NCI-H2196 treated with DMSO at 0.1 percent for 48 hours (cell line): Measurements from ENCODE around the gene PID1.
A peak's percentile ranks its signal among the peaks of the same experiment; 100 is the strongest.

Experiments used
- DNase-seq: peaks from one replicate; lab custom pipeline; 2025; ENCODE audit not compliant: unreplicated experiment; lab: John Stamatoyannopoulos, UW

PID1 gene

DNA sequence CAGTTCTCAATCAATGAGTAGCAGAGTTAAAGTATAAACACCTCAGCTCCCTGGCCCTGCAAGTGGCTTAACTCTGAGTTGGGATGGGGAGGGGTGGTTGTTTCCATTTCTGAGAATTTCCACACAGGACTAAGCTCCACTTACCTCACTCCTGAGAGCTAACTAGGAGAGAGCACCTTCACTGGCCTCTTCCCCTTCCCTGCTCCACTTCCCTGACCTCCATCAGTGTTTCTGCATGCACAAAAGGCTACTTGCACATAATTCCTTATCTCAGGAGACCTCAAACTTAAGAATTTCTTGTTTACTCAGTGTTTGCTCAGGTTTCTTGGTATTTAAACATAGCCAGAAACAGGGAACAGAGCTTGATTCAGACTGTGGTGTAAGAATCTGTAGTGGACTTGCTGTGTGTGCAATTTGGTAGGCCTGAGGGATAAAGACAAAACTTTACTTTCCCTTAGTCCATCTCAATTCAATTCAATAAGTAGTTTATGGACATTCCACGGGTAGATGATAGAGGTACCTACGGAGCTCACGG is 97.2 kb downstream of the PID1 start:
- DNase-seq = no peak

GRCh38 chr2:229170916-229171315 is 100.2 kb downstream of the PID1 start:
- DNase-seq = no peak

DNA sequence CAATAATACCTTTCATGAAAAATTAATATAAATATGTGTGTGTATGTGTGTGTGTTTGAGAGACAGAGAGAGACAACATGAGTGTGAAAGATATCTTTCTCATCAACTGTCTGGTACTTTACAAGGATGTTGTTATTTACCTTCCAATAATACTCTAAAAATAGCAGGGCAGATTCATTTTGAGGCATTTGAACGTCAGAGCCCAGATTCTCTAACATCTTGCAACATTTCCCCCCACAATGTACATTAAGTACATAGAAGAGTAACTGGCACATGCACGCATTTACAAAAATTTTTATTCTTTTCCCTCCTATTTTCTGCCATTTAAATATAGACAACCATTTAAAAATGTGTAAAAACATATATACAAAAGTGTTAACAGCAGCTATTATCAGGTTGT is 100.9 kb downstream of the PID1 start:
- no peak for DNase-seq

DNA sequence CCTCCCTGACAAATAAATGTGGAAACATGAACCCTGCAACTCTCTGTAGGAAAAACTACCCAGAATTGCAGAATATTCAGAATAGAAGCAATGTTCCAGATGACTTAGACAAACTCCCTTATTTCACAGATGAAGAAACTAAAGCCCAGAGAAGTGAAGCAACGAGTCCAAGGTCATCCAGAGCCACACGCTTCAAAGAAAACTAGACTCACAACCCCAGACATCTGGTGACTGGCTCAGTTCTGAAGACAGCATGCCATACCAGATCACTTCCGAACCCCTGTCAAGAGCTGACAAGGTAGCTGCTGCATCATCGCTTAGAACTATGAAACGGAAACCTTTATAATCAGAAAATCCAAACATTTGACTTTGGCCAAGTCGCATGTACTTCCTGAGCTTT is 101.3 kb downstream of the PID1 start:
- DNase-seq = no peak

DNA sequence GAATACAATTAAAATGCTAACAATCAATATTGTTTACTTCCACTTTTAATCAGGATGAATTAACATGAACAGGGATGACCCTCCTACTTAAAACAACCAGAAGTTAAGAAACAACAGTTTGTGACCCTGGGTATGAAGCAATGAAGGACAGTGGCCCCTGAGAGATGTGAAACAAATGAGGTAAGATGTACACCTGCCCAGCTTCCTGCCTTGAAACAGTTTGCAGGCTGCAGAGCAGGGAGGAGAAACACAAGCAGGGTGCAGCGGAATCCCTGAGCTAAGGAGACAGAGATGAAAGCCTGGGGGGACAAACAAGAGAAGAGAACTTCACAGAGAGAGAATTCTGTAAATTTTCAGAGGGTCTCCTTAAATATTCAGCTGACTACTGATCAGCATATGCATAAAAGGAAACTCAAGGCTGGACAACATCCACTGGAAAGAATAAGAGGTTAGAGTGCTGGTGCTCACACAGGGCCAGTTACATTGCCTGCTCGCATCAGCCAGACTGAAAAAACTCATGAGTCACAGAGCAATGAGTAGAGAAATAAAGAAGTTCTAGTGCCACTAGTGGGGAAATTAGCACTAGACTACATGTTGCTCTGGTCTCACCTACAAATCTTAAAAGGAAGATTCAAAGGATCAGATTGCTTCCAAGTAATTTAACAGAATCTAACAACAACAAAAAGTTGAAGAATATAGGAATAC is 106.4 kb downstream of the PID1 start:
- DNase-seq = no peak

- no peak for DNase-seq
Observed at GRCh38 chr2:229163893-229164292, 107.2 kb downstream of the PID1 start.

GRCh38 chr2:229162015-229162414 is 109.1 kb downstream of the PID1 start:
- no peak for DNase-seq

DNA sequence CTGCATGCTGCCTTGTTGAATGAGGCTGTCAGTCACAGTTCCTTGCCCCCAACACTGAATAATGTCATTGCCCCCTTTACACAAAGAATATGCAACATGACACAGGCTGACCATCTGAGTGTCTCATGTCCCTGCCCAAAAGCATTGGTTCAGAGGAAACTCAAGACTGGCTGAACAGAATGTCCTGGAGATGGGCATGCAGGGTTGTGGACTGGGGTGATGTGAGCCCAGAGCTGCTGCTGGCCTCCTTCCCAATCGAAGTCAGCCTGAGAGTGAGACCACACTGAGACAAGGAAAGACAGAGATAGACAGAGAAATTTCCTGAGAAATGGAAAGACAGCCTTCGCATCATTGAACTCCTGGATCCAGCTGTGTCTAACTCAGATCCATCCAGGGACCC is 110.1 kb downstream of the PID1 start:
- no peak for DNase-seq

GRCh38 chr2:229160180-229160579 is 110.9 kb downstream of the PID1 start:
- peak; percentile 80 for DNase-seq

DNA sequence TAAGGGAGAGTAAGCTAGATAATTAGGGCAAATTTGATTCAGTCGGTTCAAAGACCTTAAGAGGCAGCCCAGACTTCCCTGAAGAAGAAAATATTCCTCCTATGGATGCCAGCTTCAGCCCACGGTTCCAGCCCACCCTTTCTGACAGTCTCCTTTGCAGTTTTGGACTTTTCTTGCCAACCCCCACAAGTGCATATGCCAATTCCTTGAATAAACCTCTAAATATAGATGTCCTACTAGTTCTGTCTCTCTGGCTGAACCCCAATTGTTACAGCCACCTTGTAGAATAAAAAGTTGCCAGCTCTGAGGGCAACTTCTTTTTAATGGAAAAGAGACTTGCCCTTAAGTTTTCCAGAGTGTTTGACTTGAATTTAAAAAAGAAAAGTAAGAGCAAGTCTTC is 111.7 kb downstream of the PID1 start:
- DNase-seq = no peak

- no peak for DNase-seq
Observed at GRCh38 chr2:229154381-229154780, 116.7 kb downstream of the PID1 start.

GRCh38 chr2:229153951-229154350 is 117.1 kb downstream of the PID1 start:
- no peak for DNase-seq

DNA sequence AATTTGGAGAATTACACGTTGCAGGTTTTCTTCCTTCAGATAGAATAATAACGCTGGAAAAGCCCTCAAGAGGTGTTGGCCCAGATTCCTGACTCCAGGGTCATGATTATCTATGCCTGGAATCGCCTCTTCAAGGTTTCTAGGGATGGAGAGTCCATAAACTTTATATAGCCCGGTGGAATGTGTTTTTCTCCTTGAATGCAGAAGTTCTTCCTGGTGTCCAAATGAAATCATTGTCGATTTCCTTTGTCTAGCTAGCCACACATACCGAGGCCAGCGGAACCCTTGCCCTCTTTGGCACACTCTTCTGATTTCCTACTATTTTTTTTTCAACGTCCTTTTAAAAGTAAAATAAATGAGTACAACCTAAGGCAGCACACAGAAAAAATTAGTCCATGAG is 117.8 kb downstream of the PID1 start:
- DNase-seq = no peak

DNA sequence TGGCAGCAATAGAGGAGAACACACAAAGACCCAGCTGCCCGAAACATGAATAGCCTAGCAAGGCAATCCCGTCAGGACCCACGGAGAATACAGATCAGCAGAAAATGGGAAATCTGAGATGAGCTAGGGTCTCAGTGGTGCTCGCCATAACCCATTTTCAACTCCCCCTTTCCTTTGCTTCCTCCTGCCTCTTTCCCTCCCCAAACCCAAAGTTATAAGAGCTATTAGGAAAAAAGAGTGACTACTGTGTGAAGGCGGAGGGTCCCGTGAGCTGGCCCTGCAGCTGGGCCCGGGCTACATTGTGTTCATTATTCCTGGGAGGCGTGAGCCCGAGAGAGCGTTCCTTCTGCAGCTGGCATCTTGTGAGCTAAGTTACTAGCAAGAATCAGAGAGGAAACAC is 118.4 kb downstream of the PID1 start:
- DNase-seq = no peak

DNA sequence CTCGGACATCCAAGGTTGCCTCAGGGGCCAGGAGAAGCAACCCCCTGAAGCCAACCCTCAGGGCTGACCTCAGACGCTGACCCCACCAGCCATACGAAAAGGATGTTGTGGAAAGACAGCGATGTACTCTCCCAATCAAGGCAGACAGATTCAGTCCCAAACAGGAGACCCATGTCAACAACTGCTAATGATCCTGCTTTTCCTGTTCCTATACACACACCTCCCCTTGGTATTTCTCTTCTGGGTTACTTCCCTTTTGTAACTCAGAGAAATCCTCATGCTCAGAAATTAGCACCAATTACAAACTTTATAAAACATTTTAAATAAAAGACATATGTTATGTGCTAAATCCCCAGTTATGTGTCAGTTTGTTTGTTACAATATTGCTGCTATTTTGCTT is 120.8 kb downstream of the PID1 start:
- no peak for DNase-seq

- no peak for DNase-seq
Observed at GRCh38 chr2:229141424-229142025, 129.6 kb downstream of the PID1 start.

DNA sequence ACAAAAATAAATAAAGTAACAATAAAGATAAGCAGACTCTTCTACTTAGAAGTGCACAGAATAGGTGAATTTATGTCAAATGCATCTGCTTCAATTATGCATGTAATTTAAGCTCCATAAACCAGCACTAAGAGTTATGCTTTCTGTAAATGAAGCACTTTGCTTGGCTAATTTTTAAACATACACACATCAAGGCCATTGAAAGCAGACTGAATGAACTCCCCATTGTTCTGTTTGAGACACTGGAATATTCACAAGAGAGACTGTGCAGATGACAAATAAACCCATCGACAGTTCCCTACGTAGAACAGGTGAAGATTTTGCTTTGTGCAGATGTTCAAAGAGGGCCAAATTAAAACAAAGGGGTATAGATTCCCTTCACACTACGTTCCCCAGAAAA is 133.4 kb downstream of the PID1 start:
- no peak for DNase-seq

DNA sequence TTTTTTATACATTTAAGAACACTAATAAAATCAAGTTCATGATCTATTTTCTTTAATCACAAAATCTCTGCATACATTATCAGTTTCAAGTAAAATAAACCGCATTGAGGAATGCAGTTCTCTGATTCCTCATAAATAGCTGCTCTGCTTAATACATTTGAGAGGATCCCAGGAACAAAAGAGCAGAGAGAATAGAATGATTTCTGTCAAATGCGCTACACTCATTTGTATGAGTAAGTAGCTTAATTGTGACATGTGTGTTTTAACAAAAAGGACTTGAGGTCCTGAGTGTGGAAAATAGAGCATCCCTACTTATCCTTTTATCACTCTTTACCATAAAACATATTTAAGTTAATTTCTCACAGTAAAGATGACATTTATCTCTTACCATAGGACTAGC is 134.0 kb downstream of the PID1 start:
- DNase-seq = no peak

DNA sequence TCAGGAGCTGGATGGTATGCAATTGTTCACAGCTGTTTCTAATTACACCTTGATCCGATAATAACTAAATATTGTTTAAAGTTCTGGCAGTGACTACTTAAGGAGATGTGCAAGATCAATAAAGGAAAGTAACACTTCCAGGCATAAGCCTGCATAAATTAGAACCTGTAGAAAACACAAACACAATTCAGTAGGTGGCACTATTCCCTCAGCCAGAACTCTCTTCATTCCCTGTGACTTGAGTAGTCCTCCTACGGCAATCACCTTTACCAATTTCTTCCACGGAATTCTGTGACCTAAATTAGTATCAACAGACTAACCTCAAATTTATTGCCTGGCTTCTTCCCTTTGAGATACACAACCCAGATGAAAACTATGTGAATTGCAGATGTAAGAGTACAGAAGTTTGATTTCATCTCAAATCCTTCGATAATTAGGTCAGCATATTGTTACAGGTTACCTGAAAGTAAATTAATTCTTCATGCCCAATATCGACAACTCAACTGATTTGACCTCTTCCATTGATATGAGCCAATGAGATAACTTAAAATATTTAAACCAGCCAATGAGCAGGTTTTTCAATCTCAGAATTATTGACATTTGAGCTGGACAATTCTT is 137.8 kb downstream of the PID1 start:
- peak; percentile 16 for DNase-seq

DNA sequence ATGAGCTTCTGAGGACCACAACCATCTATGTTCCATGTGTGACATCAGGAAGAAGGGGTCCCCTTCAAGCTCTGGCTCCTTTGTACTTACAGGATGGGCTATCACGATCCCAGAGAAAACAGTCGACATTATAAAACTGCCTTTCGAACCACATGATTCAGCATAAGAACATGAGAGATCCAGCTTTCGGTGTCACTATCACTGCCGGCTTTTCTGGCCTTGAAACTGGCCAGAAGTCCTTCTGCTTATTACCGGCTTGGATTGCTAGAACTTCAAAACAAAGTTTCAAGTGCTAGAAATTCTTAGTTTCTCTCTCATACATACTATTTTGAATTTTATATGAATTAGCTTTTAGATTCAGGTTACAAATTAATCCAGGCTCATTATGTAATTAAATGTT is 138.9 kb downstream of the PID1 start:
- DNase-seq = no peak

DNA sequence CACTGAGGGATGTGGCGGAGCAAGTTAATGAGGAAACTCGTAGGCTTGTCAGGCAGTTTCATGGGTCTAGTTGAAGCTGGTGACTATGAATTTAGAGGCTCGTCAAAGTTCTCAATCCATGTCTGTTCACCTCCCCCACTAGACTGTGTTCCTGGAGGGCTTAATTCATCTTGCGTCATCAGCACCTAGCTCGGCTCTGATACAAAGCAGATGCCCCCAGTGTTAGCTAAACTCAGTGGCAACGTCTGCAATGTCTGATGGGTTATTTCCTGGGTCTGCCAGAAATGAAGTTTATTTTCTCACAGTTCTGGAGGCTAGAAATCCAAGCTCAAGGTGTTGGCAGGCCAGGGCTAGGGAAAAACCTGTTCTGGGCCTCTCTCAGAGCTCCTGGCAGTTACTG is 140.6 kb downstream of the PID1 start:
- DNase-seq = no peak

DNA sequence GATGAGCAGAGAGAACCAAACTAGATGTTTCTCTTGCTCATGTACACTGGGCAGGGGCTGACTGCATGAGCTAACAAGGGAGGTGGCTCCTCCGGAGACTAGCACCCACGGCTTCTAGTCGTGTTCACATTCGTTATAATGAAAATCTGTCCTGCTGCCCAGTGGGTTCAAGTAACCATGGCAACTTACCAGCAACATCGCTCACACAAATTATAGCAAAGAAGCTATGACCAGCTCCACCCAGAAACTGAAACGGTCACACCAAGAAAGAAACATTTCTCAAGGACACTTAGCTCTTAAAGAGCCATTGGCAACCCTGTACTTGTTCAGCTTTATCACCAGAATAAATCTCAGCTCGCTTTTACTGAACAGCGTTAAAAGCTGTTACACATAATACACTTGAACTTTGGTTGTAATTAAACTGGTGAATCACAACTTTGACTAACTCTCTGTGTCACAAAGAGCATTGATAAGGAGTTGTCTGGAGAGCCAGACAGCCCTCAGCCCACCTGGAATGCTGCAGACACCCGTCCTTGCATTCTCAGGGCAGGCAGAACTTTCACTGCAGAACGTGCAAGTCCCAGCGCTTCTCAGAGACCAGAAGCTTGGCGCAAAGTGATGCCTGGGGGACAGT is 141.2 kb downstream of the PID1 start:
- no peak for DNase-seq
